Suprapubic skin (tissue), 4 donors: Measurements from ENCODE around the gene NR1H2. TPM values are rescaled to one million over a fixed set of nuclear protein-coding genes. Genes with fewer than 3 reads are reported as not detected.

ENCODE experiments used
- DNase-seq, 2 donors: peaks; one replicate each; pipeline ENCODE4 v3.0.0-alpha.2; 2019; ENCODE audit warnings: low spot score in 2 of 2
- H3K27ac ChIP-seq: fragments of 200-600 bp; sonication (generic); one replicate; pipeline ENCODE4 v1.5.1; 2019
- H3K27me3 ChIP-seq: fragments of 200-600 bp; sonication (generic); one replicate; pipeline ENCODE4 v1.5.1; 2019
- H3K36me3 ChIP-seq: fragments of 200-600 bp; sonication (generic); one replicate; pipeline ENCODE4 v1.5.1; 2019
- H3K4me1 ChIP-seq: fragments of 200-600 bp; sonication (generic); one replicate; pipeline ENCODE4 v1.5.1; 2019
- H3K4me3 ChIP-seq: fragments of 200-600 bp; sonication (generic); one replicate; pipeline ENCODE4 v1.5.1; 2019; ENCODE audit warnings: mild to moderate bottlenecking
- H3K9me3 ChIP-seq: fragments of 200-600 bp; sonication (generic); one replicate; pipeline ENCODE4 v1.5.1; 2019
- EP300 ChIP-seq: sonication (generic); formaldehyde crosslinking; IDR thresholded peaks from one replicate; pipeline ENCODE4 v1.6.1; 2017; ENCODE audit warnings: antibody characterized with exemption
- POLR2A ChIP-seq, 2 donors: fragments of 450-650 bp; IDR thresholded peaks; one replicate each; pipeline ENCODE4 v1.6.1; 2017; ENCODE audit warnings: antibody characterized with exemption in 2 of 2, mild to moderate bottlenecking in 2 of 2, moderate library complexity in 2 of 2
- POLR2AphosphoS5 ChIP-seq, 3 donors: sonication (generic); formaldehyde crosslinking; IDR thresholded peaks; one replicate each; pipeline ENCODE4 v1.6.1; 2017; ENCODE audit warnings: antibody characterized with exemption in 3 of 3
- WGBS: methylation state at CpG from one replicate; pipeline ENCODE4 v1.1.5; 2018; 5-methylcytosine and 5-hydroxymethylcytosine counted together
- total RNA-seq, 4 donors: library from RNA; depleted of rRNA; stranded (reverse); fragments of >200 nt; gene quantifications; one replicate each; pipeline ENCODE4 v1.1.0, GENCODE V29; 2016
- TF ChIP-seq, protein P1 (sequence below), 2 donors: fragments of 200-600 bp in 1 of 2; fragments of 450-650 bp in 1 of 2; sonication (generic) in 1 of 2; IDR thresholded peaks; one replicate each; pipeline ENCODE4 v1.5.1; 2016 to 2019; ENCODE audit warnings: antibody characterized with exemption in 2 of 2, mild to moderate bottlenecking in 1 of 2, moderate library complexity in 1 of 2

Gene NR1H2
- total RNA-seq, 4 donors from 2014 or later, result 80.6 to 94.7 (median 88.9) TPM

DNA sequence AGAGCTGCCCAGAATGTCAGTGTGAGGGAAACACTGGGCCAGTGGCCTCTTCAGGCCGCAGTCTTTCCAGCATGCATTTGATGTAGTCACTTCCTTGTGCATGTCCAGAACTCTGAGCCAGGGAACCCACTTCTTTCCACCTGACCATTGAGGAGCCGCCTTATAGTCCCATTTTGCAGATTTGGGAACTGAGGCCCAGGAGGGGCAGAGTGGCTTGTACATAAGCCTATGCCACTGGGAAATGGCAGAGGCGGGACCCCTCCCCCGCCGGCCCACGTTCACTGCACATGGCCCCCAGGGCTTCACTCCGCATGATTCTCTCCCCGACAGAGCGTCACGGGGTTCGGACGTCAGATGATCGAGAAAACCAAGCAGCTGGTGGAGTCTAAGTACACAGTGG, 36.8 kb downstream of the NR1H2 start:
- DNase-seq, result no peak
- Histone ChIP-seq H3K4me1 (peaks cover under 1% of the 10 kb centered on the region), H3K4me3 (no peak overlapping the region), H3K27me3 (peaks cover 18% of the 10 kb centered on the region), H3K36me3 (peaks cover 20% of the 10 kb centered on the region), H3K9me3 (no peaks in the 10 kb centered on the region), H3K27ac (no peak overlapping the region)
- TF ChIP-seq POLR2A (IDR thresholded peaks at IDR 0.05), result no peak
- no peak for TF ChIP-seq POLR2AphosphoS5 (IDR thresholded peaks at IDR 0.05)
- no peak for TF ChIP-seq EP300
- WGBS, result 93% methylated on average over 13 of the region's 13 CpGs

DNA sequence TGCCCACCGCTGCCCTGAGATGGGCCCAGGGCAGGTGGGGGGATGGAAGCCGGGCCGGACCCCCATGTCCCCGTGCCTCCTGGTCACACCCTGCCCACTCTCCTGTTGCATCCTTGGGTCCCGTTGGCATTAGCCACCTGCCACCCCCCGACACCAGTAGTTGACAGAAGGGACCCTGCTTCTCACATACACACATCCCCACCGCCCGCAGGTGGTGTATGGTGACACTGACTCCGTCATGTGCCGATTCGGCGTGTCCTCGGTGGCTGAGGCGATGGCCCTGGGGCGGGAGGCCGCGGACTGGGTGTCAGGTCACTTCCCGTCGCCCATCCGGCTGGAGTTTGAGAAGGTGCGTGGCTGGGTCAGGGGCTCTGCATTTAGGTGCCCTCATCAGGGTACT, 37.3 kb downstream of the NR1H2 start:
- H3K9me3 ChIP-seq, result no peaks in the 10 kb centered on the region
- TF ChIP-seq, protein P1, sequence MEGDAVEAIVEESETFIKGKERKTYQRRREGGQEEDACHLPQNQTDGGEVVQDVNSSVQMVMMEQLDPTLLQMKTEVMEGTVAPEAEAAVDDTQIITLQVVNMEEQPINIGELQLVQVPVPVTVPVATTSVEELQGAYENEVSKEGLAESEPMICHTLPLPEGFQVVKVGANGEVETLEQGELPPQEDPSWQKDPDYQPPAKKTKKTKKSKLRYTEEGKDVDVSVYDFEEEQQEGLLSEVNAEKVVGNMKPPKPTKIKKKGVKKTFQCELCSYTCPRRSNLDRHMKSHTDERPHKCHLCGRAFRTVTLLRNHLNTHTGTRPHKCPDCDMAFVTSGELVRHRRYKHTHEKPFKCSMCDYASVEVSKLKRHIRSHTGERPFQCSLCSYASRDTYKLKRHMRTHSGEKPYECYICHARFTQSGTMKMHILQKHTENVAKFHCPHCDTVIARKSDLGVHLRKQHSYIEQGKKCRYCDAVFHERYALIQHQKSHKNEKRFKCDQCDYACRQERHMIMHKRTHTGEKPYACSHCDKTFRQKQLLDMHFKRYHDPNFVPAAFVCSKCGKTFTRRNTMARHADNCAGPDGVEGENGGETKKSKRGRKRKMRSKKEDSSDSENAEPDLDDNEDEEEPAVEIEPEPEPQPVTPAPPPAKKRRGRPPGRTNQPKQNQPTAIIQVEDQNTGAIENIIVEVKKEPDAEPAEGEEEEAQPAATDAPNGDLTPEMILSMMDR (IDR thresholded peaks at IDR 0.05), result no peak
- TF ChIP-seq POLR2AphosphoS5 (IDR thresholded peaks at IDR 0.05) (no peak), POLR2A (IDR thresholded peaks at IDR 0.05) (no peak), EP300 (no peak)
- DNase-seq, result no peak
- H3K4me3 ChIP-seq, result no peak overlapping the region
- peaks cover 5% of the 10 kb centered on the region for H3K4me1 ChIP-seq
- WGBS, result 95% methylated on average over 9 of the region's 21 CpGs
- peaks cover 19% of the 10 kb centered on the region for H3K36me3 ChIP-seq
- H3K27me3 ChIP-seq, result peaks cover 22% of the 10 kb centered on the region
- no peak overlapping the region for H3K27ac ChIP-seq

DNA sequence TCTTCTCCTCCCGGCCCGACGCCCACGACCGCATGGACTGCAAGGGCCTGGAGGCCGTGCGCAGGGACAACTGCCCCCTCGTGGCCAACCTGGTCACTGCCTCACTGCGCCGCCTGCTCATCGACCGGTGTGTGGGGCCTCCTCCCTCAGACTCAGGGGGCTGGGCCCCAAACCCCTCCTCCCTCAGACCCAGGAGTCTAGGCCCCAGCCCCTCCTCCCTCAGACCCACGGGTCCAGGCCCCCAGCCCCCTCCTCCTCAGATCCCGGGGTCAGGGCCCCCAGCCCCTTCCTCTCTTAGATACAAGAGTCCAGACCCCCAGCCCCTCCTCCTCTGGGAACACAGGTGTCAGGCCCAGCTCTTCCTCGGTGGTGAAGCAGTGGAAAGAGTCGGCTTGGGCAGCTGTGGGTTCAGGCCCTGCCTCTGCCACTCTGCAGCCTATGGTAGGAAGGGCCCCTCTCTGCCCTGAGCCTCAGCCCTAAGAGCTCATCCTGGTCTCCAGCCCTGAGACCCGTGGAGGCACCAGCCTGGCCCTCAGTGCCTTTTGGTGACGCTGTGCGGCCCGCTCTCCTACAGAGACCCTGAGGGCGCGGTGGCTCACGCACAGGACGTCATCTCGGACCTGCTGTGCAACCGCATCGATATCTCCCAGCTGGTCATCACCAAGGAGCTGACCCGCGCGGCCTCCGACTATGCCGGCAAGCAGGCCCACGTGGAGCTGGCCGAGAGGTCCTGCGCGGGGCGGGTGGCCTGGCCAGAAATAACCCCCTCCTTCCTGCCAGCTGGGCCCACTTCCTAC, 38.8 kb downstream of the NR1H2 start:
- H3K27ac ChIP-seq, result no peak overlapping the region
- H3K36me3 ChIP-seq, result peaks cover 3% of the 10 kb centered on the region
- H3K27me3 ChIP-seq, result peaks cover 38% of the 10 kb centered on the region
- no peak for DNase-seq
- H3K4me1 ChIP-seq, result peaks cover 11% of the 10 kb centered on the region
- H3K9me3 ChIP-seq, result no peaks in the 10 kb centered on the region
- TF ChIP-seq, protein P1 (IDR thresholded peaks at IDR 0.05), result peak; percentile 36 to 88
- TF ChIP-seq POLR2AphosphoS5 (IDR thresholded peaks at IDR 0.05), result no peak
- no peak overlapping the region for H3K4me3 ChIP-seq
- 67% methylated on average over 24 of the region's 37 CpGs for WGBS

DNA sequence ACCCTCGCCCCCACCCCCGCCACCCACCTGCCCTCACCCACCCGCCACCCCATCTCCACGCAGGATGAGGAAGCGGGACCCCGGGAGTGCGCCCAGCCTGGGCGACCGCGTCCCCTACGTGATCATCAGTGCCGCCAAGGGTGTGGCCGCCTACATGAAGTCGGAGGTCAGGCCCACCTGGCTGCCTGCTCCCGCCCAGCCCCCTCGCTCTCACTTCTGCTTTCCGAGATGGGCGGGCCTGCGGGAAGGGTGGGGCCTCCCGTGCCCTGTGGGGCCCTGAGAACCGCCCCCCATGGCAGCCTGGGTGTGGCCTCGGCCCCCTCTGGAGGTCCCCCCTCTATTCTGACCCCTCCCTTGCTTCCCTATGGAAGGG, 39.4 kb downstream of the NR1H2 start:
- Histone ChIP-seq H3K27ac (no peak overlapping the region), H3K36me3 (no peaks in the 10 kb centered on the region), H3K4me3 (no peak overlapping the region), H3K27me3 (peaks cover 41% of the 10 kb centered on the region), H3K4me1 (peaks cover 11% of the 10 kb centered on the region), H3K9me3 (no peaks in the 10 kb centered on the region)
- DNase-seq, result no peak
- 71% methylated on average over 5 of the region's 22 CpGs for WGBS
- TF ChIP-seq, protein P1 (IDR thresholded peaks at IDR 0.05), result no peak
- TF ChIP-seq POLR2A (IDR thresholded peaks at IDR 0.05), result no peak

DNA sequence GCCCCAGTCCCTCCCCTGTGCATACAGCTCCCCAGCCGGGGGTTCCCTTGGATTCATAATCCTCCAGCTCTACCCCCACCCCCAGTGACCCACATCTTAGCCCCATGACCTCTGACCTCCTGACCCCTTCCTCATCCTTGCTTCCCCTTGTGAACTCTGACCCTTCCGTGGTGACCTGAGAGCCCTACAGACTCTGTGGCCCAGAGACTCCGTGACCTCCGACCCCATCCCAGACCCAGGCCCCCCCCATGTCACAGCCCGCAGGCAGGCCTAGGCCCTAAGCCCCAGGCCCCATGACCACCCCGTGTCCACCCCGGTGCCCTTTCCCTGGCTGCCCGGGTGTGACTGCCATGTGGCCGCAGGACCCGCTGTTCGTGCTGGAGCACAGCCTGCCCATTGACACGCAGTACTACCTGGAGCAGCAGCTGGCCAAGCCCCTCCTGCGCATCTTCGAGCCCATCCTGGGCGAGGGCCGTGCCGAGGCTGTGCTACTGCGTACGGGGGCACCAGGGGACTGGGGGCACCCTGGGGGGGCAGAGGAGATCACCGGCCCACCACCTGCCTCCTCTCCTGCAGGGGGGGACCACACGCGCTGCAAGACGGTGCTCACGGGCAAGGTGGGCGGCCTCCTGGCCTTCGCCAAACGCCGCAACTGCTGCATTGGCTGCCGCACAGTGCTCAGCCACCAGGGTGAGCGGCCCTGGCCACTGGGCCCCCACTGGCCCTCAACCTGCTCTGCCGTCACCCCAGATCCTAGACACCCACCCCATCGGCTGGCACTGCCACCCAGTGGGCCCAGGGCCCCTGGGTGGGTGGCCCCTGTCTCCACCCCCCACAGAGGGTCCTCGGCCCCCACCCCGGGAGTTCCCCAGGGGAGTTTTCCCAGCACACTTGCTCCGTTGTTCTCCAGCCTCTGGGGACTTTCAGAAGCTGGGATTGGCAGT, 40.0 kb downstream of the NR1H2 start:
- DNase-seq, result no peak
- Histone ChIP-seq H3K27ac (no peak overlapping the region), H3K36me3 (no peaks in the 10 kb centered on the region), H3K9me3 (no peaks in the 10 kb centered on the region), H3K27me3 (peaks cover 46% of the 10 kb centered on the region), H3K4me1 (peaks cover 11% of the 10 kb centered on the region), H3K4me3 (no peak overlapping the region)
- 91% methylated on average over 11 of the region's 35 CpGs for WGBS
- TF ChIP-seq EP300, result no peak
- TF ChIP-seq, protein P1 (IDR thresholded peaks at IDR 0.05), result no peak
- no peak for TF ChIP-seq POLR2A (IDR thresholded peaks at IDR 0.05)
- no peak for TF ChIP-seq POLR2AphosphoS5 (IDR thresholded peaks at IDR 0.05)
